Spleen (tissue), 13 donors: Measurements from ENCODE around the gene MINDY4. TPM values are rescaled to one million over a fixed set of nuclear protein-coding genes. Genes with fewer than 3 reads are reported as not detected.

ENCODE experiments used
- DNase-seq: peaks from one replicate; pipeline ENCODE4 v3.0.0-alpha.2; 2020
- H3K27ac ChIP-seq, 8 donors: fragments of 200-600 bp; sonication (generic) in 7 of 8; 1 replicate in 4 of 8; 2 replicates in 4 of 8; pipeline versions ENCODE4 v1.5.0 to v1.8.0; 2016 to 2021; ENCODE audit warnings: inconsistent platforms in 4 of 8, mild to moderate bottlenecking in 4 of 8, moderate library complexity in 1 of 8
- H3K27me3 ChIP-seq, 7 donors: fragments of 200-600 bp; sonication (generic) in 6 of 7; replicated peaks in 1 of 7; 1 replicate in 4 of 7; 2 replicates in 3 of 7; pipeline versions ENCODE4 v1.5.0 to v1.8.0; 2016 to 2021; ENCODE audit warnings: inconsistent platforms in 3 of 7, mild to moderate bottlenecking in 1 of 7
- H3K36me3 ChIP-seq, 6 donors: fragments of 200-600 bp; sonication (generic) in 5 of 6; 1 replicate in 4 of 6; 2 replicates in 2 of 6; pipeline versions ENCODE4 v1.5.0 to v1.8.0; 2016 to 2021; ENCODE audit warnings: inconsistent platforms in 2 of 6
- H3K4me1 ChIP-seq, 6 donors: fragments of 200-600 bp; sonication (generic) in 5 of 6; 1 replicate in 3 of 6; 2 replicates in 3 of 6; pipeline versions ENCODE4 v1.5.0 to v1.8.0; 2016 to 2021; ENCODE audit warnings: inconsistent platforms in 3 of 6
- H3K4me3 ChIP-seq, 8 donors: fragments of 200-600 bp; sonication (generic) in 7 of 8; 1 replicate in 4 of 8; 2 replicates in 4 of 8; pipeline versions ENCODE4 v1.5.0 to v1.8.0; 2016 to 2021; ENCODE audit warnings: inconsistent platforms in 4 of 8, mild to moderate bottlenecking in 4 of 8, moderate library complexity in 2 of 8
- H3K9me3 ChIP-seq, 8 donors: fragments of 200-600 bp; sonication (generic) in 7 of 8; 1 replicate in 4 of 8; 2 replicates in 4 of 8; pipeline versions ENCODE4 v1.5.0 to v1.8.0; 2016 to 2021; ENCODE audit warnings: inconsistent platforms in 4 of 8
- POLR2A ChIP-seq, 3 donors: fragments of 450-650 bp; IDR thresholded peaks; one replicate each; pipeline ENCODE4 v1.5.1; 2017; ENCODE audit warnings: antibody characterized with exemption in 3 of 3, mild to moderate bottlenecking in 1 of 3
- POLR2AphosphoS5 ChIP-seq, 3 donors: sonication (generic); formaldehyde crosslinking; IDR thresholded peaks; one replicate each; pipeline ENCODE4 v1.5.1; 2017; ENCODE audit warnings: antibody characterized with exemption in 3 of 3
- WGBS, 5 donors: extraction: QIAGEN DNeasy Blood & Tissue Kit in 3 of 5; methylation state at CpG; one replicate each; pipeline versions ENCODE4 v1.1.5 to v1.1.7; 2013 to 2018; 5-methylcytosine and 5-hydroxymethylcytosine counted together
- intact Hi-C: fragments of 100-400 bp; cut with DNase I; formaldehyde crosslinking; loops from one replicate; pipeline ENCODE4 v1.15.0; 2023; ENCODE audit warnings: low total_unique reads
- long read RNA-seq, 2 donors: transcript quantifications; one replicate each; lab custom pipeline, GENCODE V29; 2026
- polyA plus RNA-seq, 3 donors: library from polyadenylated mRNA; stranded (reverse); fragments of 200-250 nt; gene quantifications; one replicate each; pipeline ENCODE4 v1.2.1, GENCODE V29; 2013
- total RNA-seq, 7 donors: library from RNA; depleted of rRNA in 3 of 7; stranded (reverse); fragments of >200 nt in 3 of 7; fragmentation: NEBNext Ultra II Directional in 4 of 7; extraction: Animal tissue kit (Norgen Biotek cat#: 25700) in 4 of 7; gene quantifications; one replicate each; pipeline versions ENCODE4 v1.1.0 to v1.2.1, GENCODE V29; 2016 to 2021
- TF ChIP-seq, protein P1 (sequence below), 11 experiments: fragments of 200-600 bp in 7 of 11; fragments of 450-650 bp in 4 of 11; sonication (generic) in 4 of 11; IDR thresholded peaks in 8 of 11; conservative IDR thresholded peaks in 3 of 11; 1 replicate in 7 of 11; 2 replicates in 4 of 11; pipeline versions ENCODE4 v1.4.0 to v1.8.0; 2016 to 2021; ENCODE audit warnings: antibody characterized with exemption in 11 of 11, inconsistent platforms in 4 of 11, mild to moderate bottlenecking in 1 of 11
- donor health status: healthy with polysubstance abuse.
- donor health status: DM: no; HTN: no; CAD: no; lungs with moderate emphysema.
- donor health status: DM: no; HTN: no; CAD: no.
- donor health status: Bipolar disorder and iron deficiency.
- donor health status: healthy.
- donor health status: DM: no; HTN: no; CAD: no.
- donor health status: DM: yes; HTN: yes; CAD: no.

Gene MINDY4
- total RNA-seq (1 to 10 TPM; 1.8 to 7.0 (median 3.7) TPM), polyA plus RNA-seq (1 to 10 TPM in 1 of 3 donors, under 1 TPM in 2; 0.63 to 1.2 (median 0.83) TPM)
- long read RNA-seq, donor 1, partial matches to known transcripts = 0 of 1 reads
- long read RNA-seq, donor 1, other reads (novel, unspliced or antisense) = 0 of 1 reads
- long read RNA-seq, donor 2 = 0 reads

GRCh38 chr7:30771174-30771879, at the start of gene MINDY4:
MINDY4 (plus strand) TSS chr7:30771417; CDS start chr7:30771494, 77 bp downstream.
- WGBS, 5 donors = 2 to 8% (median 2%) methylated on average over 14 to 62 of the region's 62 CpGs
- TF ChIP-seq, protein P1, sequence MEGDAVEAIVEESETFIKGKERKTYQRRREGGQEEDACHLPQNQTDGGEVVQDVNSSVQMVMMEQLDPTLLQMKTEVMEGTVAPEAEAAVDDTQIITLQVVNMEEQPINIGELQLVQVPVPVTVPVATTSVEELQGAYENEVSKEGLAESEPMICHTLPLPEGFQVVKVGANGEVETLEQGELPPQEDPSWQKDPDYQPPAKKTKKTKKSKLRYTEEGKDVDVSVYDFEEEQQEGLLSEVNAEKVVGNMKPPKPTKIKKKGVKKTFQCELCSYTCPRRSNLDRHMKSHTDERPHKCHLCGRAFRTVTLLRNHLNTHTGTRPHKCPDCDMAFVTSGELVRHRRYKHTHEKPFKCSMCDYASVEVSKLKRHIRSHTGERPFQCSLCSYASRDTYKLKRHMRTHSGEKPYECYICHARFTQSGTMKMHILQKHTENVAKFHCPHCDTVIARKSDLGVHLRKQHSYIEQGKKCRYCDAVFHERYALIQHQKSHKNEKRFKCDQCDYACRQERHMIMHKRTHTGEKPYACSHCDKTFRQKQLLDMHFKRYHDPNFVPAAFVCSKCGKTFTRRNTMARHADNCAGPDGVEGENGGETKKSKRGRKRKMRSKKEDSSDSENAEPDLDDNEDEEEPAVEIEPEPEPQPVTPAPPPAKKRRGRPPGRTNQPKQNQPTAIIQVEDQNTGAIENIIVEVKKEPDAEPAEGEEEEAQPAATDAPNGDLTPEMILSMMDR (IDR thresholded peaks at IDR 0.05 in 8 of 11, conservative IDR thresholded peaks at IDR 0.05 in 3 of 11) = no peak
- TF ChIP-seq POLR2AphosphoS5 (IDR thresholded peaks at IDR 0.05) = peak; percentile 25 to 73 (median 72)
- peak; percentile 93 for DNase-seq
- Histone ChIP-seq H3K4me3 (peak within 1 kb of the TSS; percentile 59 to 95 (median 78)), H3K9me3 (no peaks in the 10 kb centered on the region), H3K27me3 (no peaks in the 10 kb centered on the region), H3K36me3 (no peaks in the 10 kb centered on the region), H3K4me1 (peaks cover 0 to 21% (median 13%) of the 10 kb centered on the region in 6 donors), H3K27ac (peak within 1 kb of the TSS in 7 of 8 donors; percentile 67 to 84 (median 75))
- intact Hi-C loops = no loop called here

- peak; percentile 25 for DNase-seq
- TF ChIP-seq, protein P1 (IDR thresholded peaks at IDR 0.05 in 8 of 11, conservative IDR thresholded peaks at IDR 0.05 in 3 of 11) = no peak
- TF ChIP-seq POLR2AphosphoS5 (IDR thresholded peaks at IDR 0.05) = no peak
- TF ChIP-seq POLR2A (IDR thresholded peaks at IDR 0.05) = no peak
- Histone ChIP-seq H3K4me1 (peaks cover 0 to 11% (median 4%) of the 10 kb centered on the region in 6 donors), H3K9me3 (peaks cover 0 to 35% (median 18%) of the 10 kb centered on the region in 8 donors), H3K36me3 (no peaks in the 10 kb centered on the region), H3K27me3 (peaks cover 0 to 3% (median 0%) of the 10 kb centered on the region in 7 donors), H3K4me3 (no peak overlapping the region), H3K27ac (no peak overlapping the region)
- WGBS, 5 donors = 45 to 73% (median 70%) methylated on average over 2 of the region's 2 CpGs
- intact Hi-C loops = no loop called here
Measured at GRCh38 chr7:30722187-30722586, 49.0 kb upstream of the MINDY4 start.

DNA sequence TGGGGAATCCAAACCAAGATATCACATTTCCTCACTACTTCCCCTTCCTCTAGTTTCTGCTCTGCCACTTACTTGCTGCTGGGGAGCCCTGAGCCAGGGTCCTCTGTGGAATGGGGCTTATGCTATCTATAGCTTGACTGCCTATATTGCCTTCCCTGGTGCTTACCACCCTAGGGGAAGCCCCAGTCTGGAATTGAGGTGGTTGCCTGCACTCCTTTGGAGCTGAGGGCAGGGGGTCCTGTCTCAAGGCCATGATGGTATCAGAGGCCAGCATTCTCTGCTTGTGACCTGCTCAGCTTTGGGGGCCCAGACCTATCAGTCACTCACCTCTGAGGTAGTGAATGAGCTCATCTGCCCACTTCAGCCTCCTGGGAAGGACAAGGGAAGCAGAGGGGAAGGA, 48.5 kb upstream of the MINDY4 start:
- no peak overlapping the region for H3K4me3 ChIP-seq
- peaks cover 0 to 16% (median 5%) of the 10 kb centered on the region in 6 donors for H3K4me1 ChIP-seq
- DNase-seq = peak; percentile 29
- TF ChIP-seq POLR2AphosphoS5 (IDR thresholded peaks at IDR 0.05) (no peak), POLR2A (IDR thresholded peaks at IDR 0.05) (no peak)
- TF ChIP-seq, protein P1 (IDR thresholded peaks at IDR 0.05 in 8 of 11, conservative IDR thresholded peaks at IDR 0.05 in 3 of 11) = no peak
- peaks cover 0 to 3% (median 0%) of the 10 kb centered on the region in 7 donors for H3K27me3 ChIP-seq
- no peaks in the 10 kb centered on the region for H3K36me3 ChIP-seq
- H3K27ac ChIP-seq = no peak overlapping the region
- intact Hi-C loops = no loop called here
- peaks cover 0 to 30% (median 17%) of the 10 kb centered on the region in 8 donors for H3K9me3 ChIP-seq

GRCh38 chr7:30723776-30724175, 47.4 kb upstream of the MINDY4 start:
- TF ChIP-seq POLR2A (IDR thresholded peaks at IDR 0.05) (no peak), POLR2AphosphoS5 (IDR thresholded peaks at IDR 0.05) (no peak)
- TF ChIP-seq, protein P1 (IDR thresholded peaks at IDR 0.05 in 8 of 11, conservative IDR thresholded peaks at IDR 0.05 in 3 of 11) = no peak
- intact Hi-C loops = no loop called here
- Histone ChIP-seq H3K27ac (no peak overlapping the region), H3K36me3 (no peaks in the 10 kb centered on the region), H3K9me3 (peaks cover 0 to 19% (median 6%) of the 10 kb centered on the region in 8 donors), H3K27me3 (peaks cover 0 to 3% (median 0%) of the 10 kb centered on the region in 7 donors), H3K4me1 (peaks cover 0 to 24% (median 6%) of the 10 kb centered on the region in 6 donors), H3K4me3 (no peak overlapping the region)
- WGBS, 5 donors = 69 to 80% (median 72%) methylated on average over 3 to 4 of the region's 4 CpGs
- DNase-seq = peak; percentile 66
